ENCODE results near the gene RTBDN. TPM values are rescaled to one million over a fixed set of nuclear protein-coding genes. Genes with fewer than 3 reads are reported as not detected.

RTBDN gene
- total RNA-seq, 1 donor from 2014 or later: not detected

DNA sequence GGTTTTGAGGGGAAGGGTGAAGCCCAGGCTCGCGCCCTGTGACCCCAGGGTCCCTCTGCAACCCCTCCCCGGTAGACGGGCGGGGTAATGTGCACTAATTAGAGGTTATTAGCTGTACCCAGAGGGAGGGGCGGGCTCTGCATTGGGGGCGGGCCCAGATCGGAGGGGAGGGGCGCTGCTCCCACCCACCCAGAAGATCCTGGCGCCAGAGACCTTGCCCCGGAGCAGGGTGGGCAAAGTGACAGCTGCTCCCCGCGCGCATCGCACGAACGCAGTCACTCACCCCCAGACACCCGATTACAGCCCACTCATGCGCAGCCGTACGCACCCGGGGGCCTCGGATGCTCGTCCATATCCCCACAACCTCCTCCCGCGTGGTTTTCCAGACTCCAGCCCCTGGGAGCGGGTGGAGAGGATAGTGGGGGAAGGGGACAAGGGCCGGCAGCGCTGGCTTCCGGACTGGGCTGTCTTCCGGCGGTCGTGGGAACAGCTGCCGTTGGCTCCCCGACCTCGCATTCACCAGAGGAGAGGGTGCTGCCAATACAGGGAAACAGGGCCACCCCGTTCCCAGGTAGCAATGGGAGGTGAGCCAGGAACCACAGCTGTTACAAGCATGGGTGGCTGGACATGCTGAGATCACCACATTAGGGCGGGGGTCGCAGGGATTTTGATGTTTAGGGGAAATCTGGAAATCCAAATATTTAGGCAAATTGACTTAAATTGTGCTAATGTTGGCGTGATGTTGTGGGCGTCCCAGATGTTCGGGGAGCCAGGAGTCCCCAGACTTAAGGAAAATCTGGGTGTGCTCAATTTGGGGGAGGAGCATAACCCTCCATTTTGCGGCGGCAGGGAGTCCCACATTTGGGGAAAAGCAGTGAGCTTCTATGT, 56.1 kb downstream of the RTBDN start:
- intact Hi-C loops (cut with micrococcal nuclease): no loop called here
- H3K27ac ChIP-seq (replicated peaks): peak overlapping the region; percentile 95
- H3K9me3 ChIP-seq (replicated peaks): no peaks in the 10 kb centered on the region
- TF ChIP-seq, protein P1, sequence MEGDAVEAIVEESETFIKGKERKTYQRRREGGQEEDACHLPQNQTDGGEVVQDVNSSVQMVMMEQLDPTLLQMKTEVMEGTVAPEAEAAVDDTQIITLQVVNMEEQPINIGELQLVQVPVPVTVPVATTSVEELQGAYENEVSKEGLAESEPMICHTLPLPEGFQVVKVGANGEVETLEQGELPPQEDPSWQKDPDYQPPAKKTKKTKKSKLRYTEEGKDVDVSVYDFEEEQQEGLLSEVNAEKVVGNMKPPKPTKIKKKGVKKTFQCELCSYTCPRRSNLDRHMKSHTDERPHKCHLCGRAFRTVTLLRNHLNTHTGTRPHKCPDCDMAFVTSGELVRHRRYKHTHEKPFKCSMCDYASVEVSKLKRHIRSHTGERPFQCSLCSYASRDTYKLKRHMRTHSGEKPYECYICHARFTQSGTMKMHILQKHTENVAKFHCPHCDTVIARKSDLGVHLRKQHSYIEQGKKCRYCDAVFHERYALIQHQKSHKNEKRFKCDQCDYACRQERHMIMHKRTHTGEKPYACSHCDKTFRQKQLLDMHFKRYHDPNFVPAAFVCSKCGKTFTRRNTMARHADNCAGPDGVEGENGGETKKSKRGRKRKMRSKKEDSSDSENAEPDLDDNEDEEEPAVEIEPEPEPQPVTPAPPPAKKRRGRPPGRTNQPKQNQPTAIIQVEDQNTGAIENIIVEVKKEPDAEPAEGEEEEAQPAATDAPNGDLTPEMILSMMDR (IDR thresholded peaks at IDR 0.05; ENCODE audit: borderline replicate concordance): no peak
- peak overlapping the region; percentile 77 for H3K4me3 ChIP-seq
- DNase-seq: peak; percentile 74
- H3K4me1 ChIP-seq: peaks cover 73% of the 10 kb centered on the region
- H3K36me3 ChIP-seq: no peaks in the 10 kb centered on the region
- no peaks in the 10 kb centered on the region for H3K27me3 ChIP-seq (ENCODE audit: low read depth)

- Histone ChIP-seq H3K27me3 (ENCODE audit: low read depth) (no peaks in the 10 kb centered on the region), H3K9me3 (replicated peaks) (no peaks in the 10 kb centered on the region), H3K36me3 (no peaks in the 10 kb centered on the region), H3K27ac (replicated peaks) (peak overlapping the region; percentile 95), H3K4me1 (peaks cover 73% of the 10 kb centered on the region), H3K4me3 (peak overlapping the region; percentile 77)
- intact Hi-C loops (cut with micrococcal nuclease): no loop called here
- TF ChIP-seq, protein P1 (IDR thresholded peaks at IDR 0.05; ENCODE audit: borderline replicate concordance): peak; percentile 98
- DNase-seq: peak; percentile 82
Observed at GRCh38 chr19:12777217-12778016, 57.0 kb downstream of the RTBDN start.

Small RNA genes lying within 50 kb of the gene (microRNA-seq; reads per million reads assigned to microRNA genes)
- gene MIR5684 (not detected), gene MIR6794 (not detected)

Other genes starting within 250 kb of the RTBDN start
- gene ZNF490, start 223.8 kb downstream of the RTBDN start, total RNA-seq: 4.1 TPM
- gene ZNF791, start 223.7 kb downstream of the RTBDN start, total RNA-seq: 15.4 TPM
- gene MAN2B1, start 167.8 kb downstream of the RTBDN start, total RNA-seq: 26.7 TPM
- 8.4 TPM for gene WDR83, start 167.8 kb downstream of the RTBDN start, total RNA-seq
- 50.8 TPM for gene DHPS, start 152.7 kb downstream of the RTBDN start, total RNA-seq
- gene GNG14, start 146.6 kb downstream of the RTBDN start, total RNA-seq: not detected
- 1.8 TPM for gene FBXW9, start 137.9 kb downstream of the RTBDN start, total RNA-seq
- 33.1 TPM for gene TNPO2, start 110.6 kb downstream of the RTBDN start, total RNA-seq
- gene TRIR, start 99.9 kb downstream of the RTBDN start, total RNA-seq: 122 TPM
- 65.1 TPM for gene GET3, start 97.1 kb downstream of the RTBDN start, total RNA-seq
- not detected for gene BEST2, start 82.8 kb downstream of the RTBDN start, total RNA-seq
- gene HOOK2, start 59.0 kb downstream of the RTBDN start, total RNA-seq: 66.3 TPM
- 26.7 TPM for gene JUNB, start 43.1 kb downstream of the RTBDN start, total RNA-seq
- gene PRDX2, start 32.8 kb downstream of the RTBDN start, total RNA-seq: 700 TPM
- gene THSD8, start 32.5 kb downstream of the RTBDN start, total RNA-seq: 2.7 TPM
- 2.5 TPM for gene RNASEH2A, start 28.0 kb downstream of the RTBDN start, total RNA-seq
- gene MAST1, start 3.9 kb upstream of the RTBDN start, total RNA-seq: not detected
- 19.7 TPM for gene DNASE2, start 46.9 kb upstream of the RTBDN start, total RNA-seq
- gene KLF1, start 52.6 kb upstream of the RTBDN start, total RNA-seq: not detected
- gene GCDH, start 56.6 kb upstream of the RTBDN start, total RNA-seq: 41.8 TPM
- not detected for gene SYCE2, start 84.7 kb upstream of the RTBDN start, total RNA-seq
- gene FARSA, start 99.1 kb upstream of the RTBDN start, total RNA-seq: 37.8 TPM
- 365 TPM for gene CALR, start 104.0 kb upstream of the RTBDN start, total RNA-seq
- gene RAD23A, start 111.3 kb upstream of the RTBDN start, total RNA-seq: 150 TPM
- gene GADD45GIP1, start 122.6 kb upstream of the RTBDN start, total RNA-seq: 31.4 TPM
- gene DAND5, start 135.0 kb upstream of the RTBDN start, total RNA-seq: 12.7 TPM
- gene NFIX, start 160.9 kb upstream of the RTBDN start, total RNA-seq: 118 TPM